Limb (tissue), 2 donors: ENCODE data around the gene FARSB.
A peak's percentile ranks its signal among the peaks of the same experiment; 100 is the strongest.
"Not testable (repeated sequence)": the region's sequence is repeated elsewhere in the genome, so short reads cannot be mapped to it uniquely, and the experiment has no call there.

ENCODE experiments used
- DNase-seq, 2 donors: peaks; one replicate each; pipeline ENCODE4 v3.0.0-alpha.2; 2016; ENCODE audit errors: extremely low spot score in 2 of 2

FARSB gene

GRCh38 chr2:222655787-222656525, at the start of gene FARSB:
FARSB (minus strand) TSS chr2:222656092; CDS start chr2:222656073, 19 bp downstream.
- peak; percentile 96 to 98 for DNase-seq

GRCh38 chr2:222703886-222704285, 48.0 kb upstream of the FARSB start:
- no peak for DNase-seq

GRCh38 chr2:222703091-222703490, 47.2 kb upstream of the FARSB start:
- DNase-seq = no peak

- DNase-seq = no peak
These were observed 45.8 kb upstream of the FARSB start for GRCh38 chr2:222701721-222702131.

GRCh38 chr2:222701233-222701632, 45.3 kb upstream of the FARSB start:
- no peak for DNase-seq

- DNase-seq = no peak
These were observed 42.4 kb upstream of the FARSB start for GRCh38 chr2:222698276-222698675.

GRCh38 chr2:222693837-222694236, 37.9 kb upstream of the FARSB start:
- DNase-seq = no peak

- DNase-seq = not testable (repeated sequence)
These were observed 37.5 kb upstream of the FARSB start for GRCh38 chr2:222693413-222693812.

- DNase-seq = peak; percentile 80 to 81
These were observed 34.8 kb upstream of the FARSB start for GRCh38 chr2:222690564-222691200.

- no peak for DNase-seq
These were observed 33.4 kb upstream of the FARSB start for GRCh38 chr2:222689322-222689721.

GRCh38 chr2:222688917-222689316, 33.0 kb upstream of the FARSB start:
- DNase-seq = no peak

- no peak for DNase-seq
These were observed 30.3 kb upstream of the FARSB start for GRCh38 chr2:222686086-222686750.

- no peak for DNase-seq
These were observed 27.9 kb upstream of the FARSB start for GRCh38 chr2:222683805-222684204.

- no peak for DNase-seq
These were observed 22.1 kb upstream of the FARSB start for GRCh38 chr2:222677981-222678380.

- DNase-seq = no peak
These were observed 18.0 kb upstream of the FARSB start for GRCh38 chr2:222673883-222674282.

GRCh38 chr2:222673273-222673672, 17.4 kb upstream of the FARSB start:
- no peak for DNase-seq

- no peak for DNase-seq
These were observed 16.1 kb upstream of the FARSB start for GRCh38 chr2:222672068-222672401.

GRCh38 chr2:222671259-222672067, 15.6 kb upstream of the FARSB start, which contains the start of gene MOGAT1:
MOGAT1 (plus strand) TSS chr2:222671658; CDS start chr2:222671786, 128 bp downstream.
- peak in 1 of 2 donors; percentile 59 for DNase-seq

- no peak for DNase-seq
These were observed 14.5 kb upstream of the FARSB start for GRCh38 chr2:222670191-222671038.

- no peak for DNase-seq
These were observed 13.5 kb upstream of the FARSB start for GRCh38 chr2:222669353-222669752.
